Measurements from ENCODE around the gene ZBED4.

Gene ZBED4

GRCh38 chr22:49903322-49904039 is 49.8 kb downstream of the ZBED4 start:
- no peak for DNase-seq

DNA sequence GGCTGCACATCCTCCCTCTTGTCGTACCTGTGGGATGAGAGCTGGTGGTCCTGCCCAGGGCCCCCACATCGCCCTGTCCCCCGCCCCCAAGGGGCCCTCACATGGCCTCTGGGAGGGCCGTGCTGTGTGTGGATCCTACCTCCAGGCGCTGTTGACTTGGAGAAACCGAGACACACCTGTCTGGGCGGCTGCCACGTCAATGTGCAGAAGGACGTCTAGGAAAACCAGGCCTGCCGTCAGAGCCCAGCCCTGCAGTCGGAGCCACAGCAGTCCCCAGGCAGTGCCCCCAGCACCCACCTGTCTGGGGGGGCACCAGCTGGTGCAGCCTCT is 50.4 kb downstream of the ZBED4 start:
- DNase-seq: no peak

GRCh38 chr22:49905465-49905864 is 51.8 kb downstream of the ZBED4 start:
- DNase-seq: no peak

DNA sequence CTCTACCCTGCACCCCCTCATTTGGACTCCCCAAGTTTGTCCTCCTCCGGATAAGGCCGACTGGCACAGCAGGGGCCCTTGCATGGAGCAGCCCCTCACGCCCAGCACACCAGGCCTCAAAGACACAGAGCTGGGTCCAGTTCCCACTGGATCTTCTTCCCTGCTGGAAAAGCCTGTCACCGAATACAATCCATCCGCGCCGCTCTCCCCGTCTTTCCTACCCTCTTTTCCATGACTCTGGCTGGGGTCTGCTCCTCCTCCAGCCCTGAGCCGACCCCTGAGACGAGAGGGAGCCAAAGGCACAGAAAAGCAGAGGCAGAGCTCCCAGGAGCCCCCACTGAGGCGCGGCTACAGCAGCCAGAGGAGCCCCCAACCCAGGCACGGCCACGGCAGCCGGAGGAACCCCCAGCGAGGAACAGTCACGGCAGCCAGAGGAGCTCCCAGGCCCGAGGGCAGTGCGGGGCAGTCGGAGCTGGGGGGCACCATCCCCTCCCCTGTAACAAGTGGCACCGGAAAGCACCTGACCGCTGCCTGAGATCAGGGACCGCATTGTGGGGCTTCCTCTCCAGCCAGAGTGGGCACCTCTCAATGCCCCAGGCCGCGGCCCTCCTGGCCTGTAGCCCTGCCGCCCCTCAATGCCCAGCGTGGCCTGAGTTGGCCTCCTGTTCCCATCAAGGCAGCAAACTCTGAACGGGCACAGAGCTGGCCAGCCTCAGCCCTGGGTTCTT is 52.6 kb downstream of the ZBED4 start:
- DNase-seq: no peak

DNA sequence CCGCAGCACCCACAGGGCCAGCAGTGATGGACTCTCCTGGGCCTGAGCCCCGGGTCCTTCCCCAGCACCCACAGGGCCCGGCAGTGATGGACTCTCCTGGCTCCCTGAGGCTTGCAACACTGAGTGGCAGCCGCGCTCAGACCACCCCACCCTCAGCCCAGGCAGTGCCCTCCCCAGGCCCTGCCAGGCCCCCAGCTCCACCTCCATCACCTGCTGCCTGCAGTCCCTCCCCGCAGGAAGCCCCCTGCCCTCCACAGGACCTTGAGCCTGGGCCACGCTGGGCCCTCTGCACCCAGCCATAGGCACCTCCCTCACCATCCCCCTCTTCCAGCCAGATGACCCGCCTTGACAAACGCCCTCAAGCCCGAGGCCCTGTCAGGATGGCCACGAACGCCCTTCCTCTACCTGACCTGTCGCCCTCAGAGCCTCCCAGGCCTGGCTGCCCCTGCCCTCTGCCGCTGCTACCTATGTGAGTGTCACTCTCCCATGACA is 53.2 kb downstream of the ZBED4 start:
- no peak for DNase-seq

- DNase-seq: no peak
These were observed 54.2 kb downstream of the ZBED4 start for GRCh38 chr22:49907807-49908206.

DNA sequence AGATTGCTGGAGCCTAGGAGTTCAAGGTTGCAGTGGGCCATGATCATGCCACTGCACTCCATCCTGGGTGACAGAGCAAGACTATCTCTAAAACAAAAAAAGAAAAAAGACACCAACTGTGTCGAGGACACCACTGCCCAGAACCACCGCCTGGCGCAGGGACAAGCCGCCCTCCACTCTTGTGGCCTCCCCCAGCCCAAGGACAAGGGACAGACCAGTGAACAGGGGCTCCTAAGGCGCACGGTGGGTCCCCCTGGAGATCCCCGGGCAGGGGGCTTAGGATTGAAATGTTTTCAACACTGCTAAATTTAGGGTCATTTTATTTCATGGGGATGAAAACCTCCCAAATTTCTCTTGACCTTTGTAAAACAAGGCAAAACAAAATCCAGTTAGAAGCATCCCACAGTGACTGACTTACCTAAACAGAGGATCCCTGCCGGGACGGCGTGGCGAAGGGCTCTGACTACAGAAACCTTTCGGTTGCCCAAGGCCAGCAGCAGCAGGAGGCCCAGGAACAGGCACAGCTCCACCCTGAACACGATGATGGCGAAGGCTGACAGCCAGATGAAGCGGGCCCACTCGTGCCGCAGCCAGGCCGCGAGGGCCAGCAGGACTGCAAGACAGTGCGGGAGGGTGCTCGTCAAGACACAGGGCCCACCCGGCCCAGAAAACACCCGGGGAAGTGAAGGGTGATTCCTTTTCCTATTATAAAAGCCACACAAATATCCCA is 56.0 kb downstream of the ZBED4 start:
- DNase-seq: no peak

- DNase-seq: no peak
These were observed 56.8 kb downstream of the ZBED4 start for GRCh38 chr22:49910229-49911155.

GRCh38 chr22:49911881-49912625 is 58.4 kb downstream of the ZBED4 start:
- no peak for DNase-seq

DNA sequence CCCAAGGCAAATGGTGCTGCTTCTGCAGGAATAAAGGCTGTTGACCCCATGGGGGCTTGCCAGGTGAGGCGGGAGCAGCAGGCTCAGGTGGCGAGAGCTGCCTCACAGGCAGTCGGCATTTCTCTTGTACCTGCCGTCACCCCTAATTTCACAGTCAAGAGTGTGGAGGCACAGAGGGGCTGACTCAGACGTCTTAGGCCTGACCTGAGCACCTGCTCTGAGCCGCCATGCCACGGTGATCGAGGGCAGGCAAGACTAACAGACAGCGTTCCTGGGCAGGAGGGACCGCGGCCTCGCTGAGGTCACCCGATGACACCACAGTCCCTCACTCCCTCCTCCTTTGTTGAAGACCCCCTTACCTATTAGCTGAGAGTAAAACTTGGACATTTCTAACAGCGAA is 59.4 kb downstream of the ZBED4 start:
- no peak for DNase-seq

GRCh38 chr22:49913446-49913845 is 59.8 kb downstream of the ZBED4 start:
- DNase-seq: no peak

DNA sequence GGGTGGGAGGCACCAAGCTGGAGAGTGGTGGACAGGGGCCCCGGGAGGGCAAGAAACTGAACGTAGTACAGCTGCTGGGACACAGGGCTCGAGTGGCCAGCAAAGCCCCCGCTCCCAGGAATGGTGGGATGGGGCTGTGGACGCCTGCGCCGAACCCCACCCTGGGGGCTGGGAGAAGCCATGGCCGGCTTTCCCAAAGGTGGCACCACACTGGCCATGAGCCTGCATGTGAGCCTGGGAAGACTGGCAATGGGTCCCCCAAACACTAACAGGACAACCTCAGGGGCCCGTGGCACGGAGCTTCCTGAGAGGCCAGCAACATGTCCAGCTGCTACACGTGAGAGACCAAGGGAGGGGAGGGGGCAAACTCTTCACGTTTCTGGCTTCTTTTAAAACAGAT is 60.6 kb downstream of the ZBED4 start:
- DNase-seq: no peak

- DNase-seq: no peak
These were observed 62.0 kb downstream of the ZBED4 start for GRCh38 chr22:49915610-49916009.

- no peak for DNase-seq
These were observed 63.2 kb downstream of the ZBED4 start for GRCh38 chr22:49916831-49917230.

- peak; percentile 40 to 88 for DNase-seq
These were observed 64.6 kb downstream of the ZBED4 start, which contains the start of the genes ALG12 and CRELD2 for GRCh38 chr22:49917974-49918910. Gene ALG12, minus strand, starts transcription at chr22:49918438. Its CDS starts 4,673 bp downstream, at chr22:49913765. Gene CRELD2, plus strand, starts transcription at chr22:49918634. Its CDS starts 136 bp downstream, at chr22:49918770.

DNA sequence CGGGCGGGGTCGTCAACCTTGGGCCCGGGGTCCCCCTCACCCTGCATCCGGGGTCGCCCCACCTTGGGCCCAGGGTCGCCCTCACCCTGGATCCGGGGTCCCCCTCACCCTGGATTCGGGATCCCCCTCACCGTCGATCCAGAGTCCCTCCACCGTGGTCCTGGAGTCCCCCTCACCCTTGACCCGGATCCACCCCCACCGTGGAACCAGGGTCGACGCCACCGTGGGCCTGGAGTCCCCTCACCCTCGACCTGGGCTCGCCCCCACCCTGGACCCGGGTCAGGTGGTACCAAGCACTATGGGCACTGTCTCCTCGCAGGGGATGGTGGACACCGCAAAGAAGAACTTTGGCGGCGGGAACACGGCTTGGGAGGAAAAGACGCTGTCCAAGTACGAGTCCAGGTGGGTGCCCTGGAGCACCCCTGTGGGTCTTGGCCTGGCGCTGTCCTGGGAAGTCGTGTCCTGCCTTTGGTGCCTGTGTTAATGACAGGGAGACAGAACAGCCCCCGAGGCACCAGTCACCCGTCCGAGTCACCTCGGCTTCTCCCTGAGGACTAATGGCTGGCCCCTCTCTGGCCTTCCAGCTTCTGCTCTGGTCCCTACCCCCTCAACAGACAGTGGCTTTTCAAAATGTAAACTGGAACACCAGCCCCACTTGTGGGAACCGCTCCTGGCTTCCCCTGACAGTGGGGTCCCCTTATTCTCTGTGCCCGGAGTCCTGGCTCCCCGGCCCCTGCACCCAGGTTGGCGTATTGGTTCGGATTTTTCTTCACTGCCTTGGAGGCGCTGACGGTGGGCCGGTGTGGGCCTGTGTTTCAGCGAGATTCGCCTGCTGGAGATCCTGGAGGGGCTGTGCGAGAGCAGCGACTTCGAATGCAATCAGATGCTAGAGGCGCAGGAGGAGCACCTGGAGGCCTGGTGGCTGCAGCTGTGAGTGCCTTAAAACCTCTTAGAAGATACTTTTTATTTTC is 65.6 kb downstream of the ZBED4 start:
- DNase-seq: no peak

GRCh38 chr22:49920859-49921258 is 67.2 kb downstream of the ZBED4 start:
- DNase-seq: no peak

DNA sequence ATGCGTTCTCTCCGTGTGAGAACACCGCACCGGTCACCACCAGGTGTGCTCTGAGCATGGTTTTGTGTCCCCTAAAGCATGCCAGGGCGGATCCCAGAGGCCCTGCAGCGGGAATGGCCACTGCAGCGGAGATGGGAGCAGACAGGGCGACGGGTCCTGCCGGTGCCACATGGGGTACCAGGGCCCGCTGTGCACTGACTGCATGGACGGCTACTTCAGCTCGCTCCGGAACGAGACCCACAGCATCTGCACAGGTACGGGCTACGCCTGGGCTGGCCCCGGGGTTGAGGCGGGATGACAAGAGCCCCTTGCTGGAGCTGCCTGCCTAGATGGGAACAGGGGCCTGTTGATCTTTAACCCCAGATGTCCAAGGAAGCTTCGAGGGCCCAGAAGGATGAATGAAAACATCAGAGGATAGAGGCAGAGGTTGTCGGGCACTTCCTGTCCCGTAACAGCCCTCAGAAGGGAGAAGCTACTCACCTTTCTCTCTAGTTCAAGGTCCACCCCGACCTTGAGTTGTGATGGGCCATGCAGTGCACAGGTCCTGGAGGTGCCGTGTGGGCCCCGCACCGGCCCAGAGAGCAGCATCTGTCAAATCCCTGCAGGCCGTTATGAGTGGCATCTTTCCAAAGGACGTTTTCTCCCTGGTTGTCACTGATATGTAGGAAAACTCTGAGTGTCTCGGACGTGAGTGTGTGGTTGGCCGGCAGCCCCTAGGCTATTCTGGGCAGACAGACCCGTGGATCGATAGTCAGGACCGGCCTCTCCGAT is 68.0 kb downstream of the ZBED4 start:
- DNase-seq: no peak

- DNase-seq: no peak
These were observed 68.8 kb downstream of the ZBED4 start for GRCh38 chr22:49922484-49922883.

Measured in SW 1271 (cell line).